NCI-H1417 treated with DMSO at 0.1 percent for 48 hours (cell line): Measurements from ENCODE around the gene FBLN1.
"Not testable (repeated sequence)": the region's sequence is repeated elsewhere in the genome, so short reads cannot be mapped to it uniquely, and the experiment has no call there.

Experiments
- DNase-seq: peaks from one replicate; lab custom pipeline; 2025; lab: John Stamatoyannopoulos, UW

The FBLN1 gene

DNA sequence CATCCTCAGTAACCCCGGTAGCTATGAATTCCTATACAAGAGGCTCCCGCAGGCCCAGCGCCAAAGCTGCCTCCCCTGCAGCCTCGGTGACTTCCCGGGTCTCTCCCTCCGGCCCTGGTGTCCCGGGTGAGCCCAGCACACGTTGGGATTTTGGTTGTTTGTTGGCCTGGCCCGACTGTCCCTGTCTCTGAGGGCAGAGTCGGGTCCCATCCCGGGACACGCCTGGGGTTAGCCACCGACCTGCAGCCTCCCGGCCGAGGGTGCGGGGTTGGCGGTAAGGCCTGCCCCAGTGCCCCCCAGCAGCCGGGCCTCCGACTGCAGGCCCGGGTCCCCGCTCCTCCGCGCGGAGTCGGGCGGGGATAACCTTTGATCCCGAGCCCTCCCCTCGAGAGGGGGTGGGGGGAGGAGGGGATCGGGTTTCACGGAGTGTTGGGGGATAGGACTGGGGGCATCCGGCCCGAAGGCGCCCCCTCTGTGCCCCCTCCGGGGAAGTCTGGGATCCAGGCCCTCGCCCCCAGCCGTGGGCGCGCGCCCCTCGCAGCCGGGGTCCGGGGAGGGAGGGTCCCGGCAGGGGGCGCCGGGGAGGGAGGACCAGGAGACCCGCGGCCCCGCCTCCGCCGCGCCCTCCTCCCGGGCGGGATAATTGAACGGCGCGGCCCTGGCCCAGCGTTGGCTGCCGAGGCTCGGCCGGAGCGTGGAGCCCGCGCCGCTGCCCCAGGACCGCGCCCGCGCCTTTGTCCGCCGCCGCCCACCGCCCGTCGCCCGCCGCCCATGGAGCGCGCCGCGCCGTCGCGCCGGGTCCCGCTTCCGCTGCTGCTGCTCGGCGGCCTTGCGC is at the start of gene FBLN1:
Gene FBLN1 (plus strand): TSS at position 669 of the 835 bp plus-strand sequence. CDS start 103 bp downstream, at position 772.
- no peak for DNase-seq

DNA sequence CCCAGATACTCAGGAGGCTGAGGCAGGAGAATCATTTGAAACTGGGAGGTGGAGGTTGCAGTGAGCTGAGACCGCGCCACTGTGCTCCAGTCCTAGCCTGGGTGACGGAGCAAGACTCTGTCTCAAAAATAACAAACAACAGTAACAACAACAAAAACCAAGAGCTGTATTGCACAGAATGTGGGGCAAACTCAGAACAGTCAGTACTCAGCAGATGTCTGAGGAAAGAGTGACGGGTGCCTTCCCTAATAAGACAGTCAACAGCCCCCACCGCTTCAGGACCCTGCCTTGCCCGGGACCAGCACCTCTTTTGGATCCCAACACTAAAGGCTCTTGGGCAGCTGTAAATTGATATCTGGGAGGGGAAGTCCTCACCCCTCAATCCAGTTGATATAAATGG is 48.9 kb upstream of the FBLN1 start:
- no peak for DNase-seq

GRCh38 chr22:45454275-45454674 is 48.4 kb upstream of the FBLN1 start:
- no peak for DNase-seq

GRCh38 chr22:45455212-45455611 is 47.5 kb upstream of the FBLN1 start:
- DNase-seq: no peak

DNA sequence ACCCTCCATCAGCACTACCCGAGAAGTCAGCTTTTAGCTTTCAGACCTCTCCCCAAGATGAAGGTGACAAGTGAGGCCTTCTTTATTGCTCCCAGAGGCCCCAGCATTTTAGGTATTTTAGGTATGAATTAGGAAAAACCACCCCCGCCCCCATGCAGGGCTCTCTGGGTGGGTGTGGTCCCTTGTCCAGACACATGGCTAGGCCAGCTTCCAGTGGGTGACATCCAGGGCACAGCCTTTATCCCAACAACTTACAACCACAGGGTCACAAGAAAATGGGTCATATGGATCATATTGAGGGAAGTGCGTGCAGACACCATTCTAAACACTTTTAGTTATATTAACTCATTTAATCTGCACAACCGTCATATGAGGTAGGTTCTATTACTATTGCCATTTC is 47.1 kb upstream of the FBLN1 start:
- DNase-seq: no peak

- no peak for DNase-seq
These were observed 45.9 kb upstream of the FBLN1 start for GRCh38 chr22:45456811-45457210.

DNA sequence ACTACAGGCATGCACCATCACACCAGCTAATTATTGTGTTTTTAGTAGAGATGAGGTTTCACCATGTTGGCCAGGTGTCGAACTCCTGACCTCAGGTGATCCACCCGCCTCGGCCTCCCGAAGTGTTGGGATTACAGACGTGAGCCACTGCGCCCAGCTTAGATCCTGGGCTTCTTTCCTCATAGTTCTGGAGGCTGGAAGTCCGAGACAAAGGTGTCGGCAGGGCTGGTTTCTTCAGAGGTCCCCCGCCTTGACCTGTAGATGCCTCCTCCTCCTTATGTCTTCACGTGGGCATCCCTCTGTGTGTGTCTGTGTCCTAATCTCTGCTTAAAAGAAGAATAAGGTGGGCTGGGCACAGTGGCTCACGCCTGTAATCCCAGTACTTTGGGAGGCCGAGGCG is 44.2 kb upstream of the FBLN1 start:
- no peak for DNase-seq

- no peak for DNase-seq
These were observed 43.4 kb upstream of the FBLN1 start for GRCh38 chr22:45459235-45459634.

GRCh38 chr22:45460288-45461109 is 42.2 kb upstream of the FBLN1 start:
- no peak for DNase-seq

DNA sequence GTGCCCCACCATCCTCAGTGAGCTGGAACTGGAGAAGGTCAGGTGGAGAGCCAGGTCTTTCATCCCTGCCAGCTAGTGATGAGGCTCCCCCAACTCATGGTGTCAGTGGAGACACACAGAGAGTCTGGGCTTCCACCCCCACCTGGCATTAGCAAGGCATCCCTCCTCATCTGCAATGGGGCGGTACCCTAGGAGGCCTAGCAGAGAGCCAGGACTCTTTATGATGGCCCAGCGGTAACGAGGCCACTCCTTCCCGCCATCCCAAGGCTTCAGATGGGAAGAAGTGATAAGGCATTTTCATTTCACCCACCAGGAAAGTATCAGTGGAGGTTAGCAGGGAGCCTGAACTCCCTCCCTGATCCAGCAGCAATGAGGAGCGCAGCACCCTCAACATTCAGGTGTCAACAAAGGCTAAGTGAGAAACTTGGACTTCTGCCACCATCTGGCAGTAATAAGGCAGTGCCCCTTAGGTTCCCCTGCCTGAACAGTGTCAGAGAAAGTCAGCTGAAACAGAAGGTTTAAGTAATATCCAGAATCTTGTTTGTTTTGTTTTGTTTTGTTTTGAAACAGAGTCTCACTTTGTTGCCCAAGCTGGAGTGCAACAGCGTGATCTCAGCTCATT is 40.5 kb upstream of the FBLN1 start:
- DNase-seq: no peak

DNA sequence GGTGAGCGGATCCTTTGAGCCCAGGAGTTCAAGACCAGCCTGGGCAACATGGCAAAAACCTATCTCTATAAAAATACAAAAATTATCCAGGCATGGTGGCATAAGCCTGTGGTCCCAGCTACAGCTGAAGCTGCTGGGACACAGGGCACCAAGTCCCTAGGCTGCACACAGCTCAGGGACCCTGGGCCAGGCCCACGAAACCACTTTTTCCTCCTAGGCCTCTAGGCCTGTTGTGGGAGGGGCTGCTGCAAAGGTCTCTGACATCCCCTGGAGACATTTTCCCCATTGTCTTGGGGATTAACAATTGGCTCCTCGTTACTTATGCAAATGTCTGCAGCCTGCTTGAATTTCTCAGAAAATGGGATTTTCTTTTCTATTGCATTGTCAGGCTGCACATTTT is 39.0 kb upstream of the FBLN1 start:
- DNase-seq: not testable (repeated sequence)

GRCh38 chr22:45465633-45466032 is 37.0 kb upstream of the FBLN1 start:
- DNase-seq: no peak

- no peak for DNase-seq
These were observed 33.8 kb upstream of the FBLN1 start for GRCh38 chr22:45468872-45469271.

DNA sequence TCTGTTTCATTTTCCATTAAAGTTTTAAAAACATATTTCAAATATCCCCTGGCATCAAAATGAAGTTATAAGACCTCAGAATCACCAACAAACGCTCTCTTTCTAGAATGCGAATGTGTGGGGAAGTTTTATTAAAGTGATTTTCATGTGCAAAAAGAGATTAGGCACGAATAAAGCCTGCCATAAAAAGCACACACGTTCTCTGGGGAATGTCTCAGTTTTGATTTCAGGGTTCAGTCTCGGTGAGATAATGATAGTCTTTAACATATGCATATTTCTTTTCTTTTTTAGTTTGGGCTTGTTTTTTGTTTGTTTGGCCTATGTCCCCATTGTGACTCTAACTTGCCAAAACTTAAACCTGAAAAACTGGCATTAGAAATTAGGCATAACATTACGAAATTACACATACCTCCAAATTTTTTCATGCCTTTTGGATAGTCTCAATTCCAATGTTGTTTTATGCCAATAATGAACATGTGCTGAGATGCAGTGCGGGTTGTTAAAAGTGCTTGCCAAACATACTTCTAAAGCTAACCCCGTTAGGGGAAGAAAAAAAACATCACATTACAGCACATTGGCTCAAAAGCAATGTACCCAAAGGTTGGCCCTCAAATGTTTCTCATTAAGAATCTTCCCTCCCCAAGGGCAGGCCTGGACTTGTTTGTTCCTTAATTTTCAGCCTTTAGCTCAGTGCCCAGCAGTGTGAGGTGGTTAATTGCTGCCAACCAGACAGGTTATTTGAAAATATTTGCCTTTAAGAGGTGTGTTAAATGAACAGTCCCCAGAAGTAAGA is 33.2 kb upstream of the FBLN1 start:
- no peak for DNase-seq

DNA sequence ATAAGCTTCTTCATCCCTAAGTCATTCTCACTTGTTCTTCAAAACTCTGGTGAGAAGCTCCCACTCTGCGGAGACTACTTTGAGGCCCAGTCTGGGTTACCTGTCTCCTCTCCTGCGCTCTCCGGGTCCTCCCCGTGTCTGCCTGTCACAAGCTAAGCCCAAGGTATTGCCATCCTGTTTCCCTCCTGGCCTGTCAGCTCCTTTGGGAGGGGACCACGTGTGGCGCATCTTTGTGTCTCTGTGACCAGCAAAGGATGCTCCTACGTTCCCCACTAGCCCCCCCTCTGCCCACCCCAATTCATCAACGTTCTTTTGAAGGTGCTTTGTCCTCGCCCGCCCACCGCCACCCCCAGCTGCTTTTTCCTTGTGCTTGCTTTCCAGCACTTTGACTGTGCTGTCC is 31.8 kb upstream of the FBLN1 start:
- no peak for DNase-seq

- DNase-seq: no peak
These were observed 30.3 kb upstream of the FBLN1 start for GRCh38 chr22:45472426-45472825.

- DNase-seq: no peak
These were observed 29.0 kb upstream of the FBLN1 start for GRCh38 chr22:45473626-45474237.

- DNase-seq: no peak
These were observed 27.5 kb upstream of the FBLN1 start for GRCh38 chr22:45475063-45475747.

GRCh38 chr22:45475851-45476514 is 26.7 kb upstream of the FBLN1 start:
- DNase-seq: no peak

DNA sequence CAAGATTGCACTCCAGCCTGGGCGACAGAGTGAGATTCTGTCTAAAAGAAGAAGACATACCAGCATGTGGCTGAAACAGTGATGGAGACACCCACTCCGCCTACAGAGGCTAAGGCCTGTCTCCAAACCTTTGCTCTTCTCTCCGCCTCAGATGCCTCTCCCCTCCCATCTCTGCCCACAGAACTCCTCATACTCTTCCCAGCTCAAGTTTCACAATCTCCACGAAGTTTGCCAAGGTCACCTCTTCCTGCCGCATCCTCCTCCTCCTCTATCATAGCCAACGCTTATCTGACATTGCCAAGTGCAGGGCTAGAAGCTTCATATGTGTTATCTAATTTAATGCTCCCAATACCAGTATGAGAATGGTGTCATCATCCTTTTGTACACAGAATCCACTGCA is 25.9 kb upstream of the FBLN1 start:
- no peak for DNase-seq
